ENCODE results near the gene FHIT. TPM values are rescaled to one million over a fixed set of nuclear protein-coding genes. Genes with fewer than 3 reads are reported as not detected.
A peak's percentile ranks its signal among the peaks of the same experiment; 100 is the strongest.

FHIT gene
- total RNA-seq, 1 donor from 2014 or later: 21.5 TPM

GRCh38 chr3:59885101-59885500 is 1366.2 kb downstream of the FHIT start:
- ATAC-seq (ENCODE audit: poor library complexity) (no peak), DNase-seq (no peak)

GRCh38 chr3:59884409-59884808 is 1366.8 kb downstream of the FHIT start:
- peak; percentile 25 for ATAC-seq (ENCODE audit: poor library complexity)
- intact Hi-C loops (cut with DNase I): no loop called here

More at GRCh38 chr3:59885101-59885500, 1366.2 kb downstream of the FHIT start:
- intact Hi-C loops (cut with DNase I): no loop called here

GRCh38 chr3:59882746-59883145 is 1368.5 kb downstream of the FHIT start:
- ATAC-seq (ENCODE audit: poor library complexity): no peak
- intact Hi-C loops (cut with DNase I): no loop called here

More at GRCh38 chr3:59884409-59884808, 1366.8 kb downstream of the FHIT start:
- DNase-seq: no peak

GRCh38 chr3:59880717-59881116 is 1370.5 kb downstream of the FHIT start:
- intact Hi-C loops (cut with DNase I): no loop called here
- no peak for ATAC-seq (ENCODE audit: poor library complexity)
- DNase-seq: no peak

More at GRCh38 chr3:59882746-59883145, 1368.5 kb downstream of the FHIT start:
- no peak for DNase-seq

- ATAC-seq (ENCODE audit: poor library complexity) (no peak), DNase-seq (no peak)
- intact Hi-C loops (cut with DNase I): no loop called here
These were observed 1372.1 kb downstream of the FHIT start for GRCh38 chr3:59879031-59879581.

- no peak for ATAC-seq (ENCODE audit: poor library complexity)
- no peak for DNase-seq
- intact Hi-C loops (cut with DNase I): no loop called here
These were observed 1373.2 kb downstream of the FHIT start for GRCh38 chr3:59878038-59878427.

GRCh38 chr3:59877263-59878037 is 1373.8 kb downstream of the FHIT start:
- intact Hi-C loops (cut with DNase I): no loop called here
- no peak for ATAC-seq (ENCODE audit: poor library complexity)
- no peak for DNase-seq

GRCh38 chr3:59876533-59877062 is 1374.7 kb downstream of the FHIT start:
- intact Hi-C loops (cut with DNase I): no loop called here
- ATAC-seq (ENCODE audit: poor library complexity) (no peak), DNase-seq (no peak)

GRCh38 chr3:59873576-59874230 is 1377.5 kb downstream of the FHIT start:
- ATAC-seq (ENCODE audit: poor library complexity): no peak

GRCh38 chr3:59872128-59872527 is 1379.1 kb downstream of the FHIT start:
- intact Hi-C loops (cut with DNase I): no loop called here
- DNase-seq: no peak
- no peak for ATAC-seq (ENCODE audit: poor library complexity)

More at GRCh38 chr3:59873576-59874230, 1377.5 kb downstream of the FHIT start:
- intact Hi-C loops (cut with DNase I): no loop called here
- no peak for DNase-seq

GRCh38 chr3:59867185-59868002 is 1383.9 kb downstream of the FHIT start:
- ATAC-seq (ENCODE audit: poor library complexity) (no peak), DNase-seq (no peak)
- intact Hi-C loops (cut with DNase I): no loop called here

GRCh38 chr3:59866076-59866475 is 1385.2 kb downstream of the FHIT start:
- no peak for ATAC-seq (ENCODE audit: poor library complexity)
- intact Hi-C loops (cut with DNase I): no loop called here
- no peak for DNase-seq

- intact Hi-C loops (cut with DNase I): no loop called here
- DNase-seq (no peak), ATAC-seq (ENCODE audit: poor library complexity) (no peak)
These were observed 1385.9 kb downstream of the FHIT start for GRCh38 chr3:59865351-59865750.

GRCh38 chr3:59862686-59863085 is 1388.6 kb downstream of the FHIT start:
- intact Hi-C loops (cut with DNase I): no loop called here
- no peak for ATAC-seq (ENCODE audit: poor library complexity)
- DNase-seq: no peak

- peak; percentile 99 for ATAC-seq (ENCODE audit: poor library complexity)
- DNase-seq: peak; percentile 85
- intact Hi-C loops (cut with DNase I): loop anchor here (2.0 to 5.0 kb wide), 2 partner anchors 283 to 645 kb away; no protein-coding TSS in a partner anchor
These were observed 1393.5 kb downstream of the FHIT start for GRCh38 chr3:59857589-59858346.

- intact Hi-C loops (cut with DNase I): loop anchor here (2.0 to 5.0 kb wide), 2 partner anchors 282 to 645 kb away; no protein-coding TSS in a partner anchor
- no peak for DNase-seq
- ATAC-seq (ENCODE audit: poor library complexity): no peak
These were observed 1394.3 kb downstream of the FHIT start for GRCh38 chr3:59856934-59857460.

- ATAC-seq (ENCODE audit: poor library complexity) (no peak), DNase-seq (no peak)
- intact Hi-C loops (cut with DNase I): no loop called here
These were observed 1397.1 kb downstream of the FHIT start for GRCh38 chr3:59854061-59854709.
